Activated CD8-positive, alpha-beta memory T cell treated with anti-CD3 and anti-CD28 coated beads for 1 hour (primary cell): ENCODE measurements around the gene ABHD4.
A peak's percentile ranks its signal among the peaks of the same experiment; 100 is the strongest.
"Not testable (repeated sequence)": the region's sequence is repeated elsewhere in the genome, so short reads cannot be mapped to it uniquely, and the experiment has no call there.

Source experiments
- DNase-seq, 2 donors: peaks; one replicate each; pipeline ENCODE4 v3.0.0-alpha.2; 2020; ENCODE audit warnings: low read depth in 1 of 2; ENCODE audit errors: extremely low read depth in 1 of 2

ABHD4 gene

GRCh38 chr14:22589096-22589839 is 8.8 kb upstream of the ABHD4 start, which contains the start of gene DAD1:
Gene DAD1 (minus strand): TSS chr14:22589224. CDS start chr14:22589157, 67 bp downstream.
- peak; percentile 97 to 99 for DNase-seq

DNA sequence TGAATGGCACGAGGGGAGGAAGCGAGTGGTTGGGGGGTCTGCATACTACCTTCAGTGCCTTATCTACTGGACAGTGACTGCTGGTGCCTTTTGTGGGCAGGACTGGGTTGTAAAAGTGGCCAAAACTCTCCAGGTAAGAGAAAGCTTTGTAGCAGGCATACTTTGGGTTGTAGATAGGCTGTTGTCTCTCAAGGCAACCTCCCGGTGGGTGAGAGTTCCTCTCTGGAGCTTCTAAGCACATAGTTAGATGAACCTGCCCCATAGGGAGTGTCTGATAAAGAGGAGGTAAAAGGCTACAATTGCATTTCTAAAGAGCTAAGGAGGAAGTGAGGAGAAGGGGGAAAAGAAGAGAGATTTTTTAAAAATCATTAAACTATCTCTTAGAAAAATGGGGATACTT is 4.9 kb upstream of the ABHD4 start:
- no peak for DNase-seq

DNA sequence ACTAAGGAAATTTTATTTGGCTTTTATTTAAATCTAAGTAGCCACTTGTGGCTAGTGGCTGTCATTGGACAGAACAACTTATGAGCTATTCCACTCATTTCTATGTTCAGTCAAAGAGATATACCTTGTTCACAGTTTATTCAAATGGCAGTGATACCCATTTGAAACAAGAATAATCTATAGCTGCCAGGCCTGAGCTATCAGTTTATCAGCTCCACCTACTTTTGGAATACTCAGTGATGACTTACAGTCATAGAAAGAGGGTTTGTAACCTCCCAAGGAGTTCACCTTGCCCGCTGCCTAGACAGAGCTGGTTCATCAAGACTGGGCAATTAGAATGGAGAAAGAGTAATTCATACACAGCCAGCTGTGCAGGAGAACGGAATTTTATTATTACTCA is 4.5 kb upstream of the ABHD4 start:
- no peak for DNase-seq

- no peak for DNase-seq
These were observed 3.9 kb upstream of the ABHD4 start for GRCh38 chr14:22594156-22594716.

DNA sequence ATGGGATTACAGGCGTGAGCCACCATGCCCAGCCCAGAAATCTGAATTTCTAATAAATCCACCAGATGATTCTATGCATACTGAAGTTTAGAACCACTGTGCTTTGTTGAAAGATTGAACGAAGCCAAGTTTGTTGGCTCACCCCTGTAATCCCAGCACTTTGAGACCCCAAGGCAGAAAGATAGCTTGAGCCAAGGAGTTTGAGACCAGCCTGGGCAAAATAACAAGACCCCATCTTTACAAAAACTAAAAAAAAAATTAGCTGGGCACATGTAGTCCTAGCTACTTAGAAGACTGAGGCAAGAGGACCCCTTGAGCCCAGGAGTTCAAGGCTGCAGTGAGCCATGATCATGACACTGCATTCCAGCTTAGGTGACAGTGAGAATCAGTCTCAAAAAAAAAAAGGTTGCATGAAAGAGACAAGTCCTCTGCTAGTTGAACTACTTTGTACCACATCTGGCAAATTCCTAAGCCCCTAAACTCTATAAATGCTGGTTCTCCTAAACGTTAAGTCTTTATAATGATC is 1.7 kb upstream of the ABHD4 start:
- no peak for DNase-seq

GRCh38 chr14:22597265-22597664 is 835 bp upstream of the ABHD4 start:
- DNase-seq = no peak

DNA sequence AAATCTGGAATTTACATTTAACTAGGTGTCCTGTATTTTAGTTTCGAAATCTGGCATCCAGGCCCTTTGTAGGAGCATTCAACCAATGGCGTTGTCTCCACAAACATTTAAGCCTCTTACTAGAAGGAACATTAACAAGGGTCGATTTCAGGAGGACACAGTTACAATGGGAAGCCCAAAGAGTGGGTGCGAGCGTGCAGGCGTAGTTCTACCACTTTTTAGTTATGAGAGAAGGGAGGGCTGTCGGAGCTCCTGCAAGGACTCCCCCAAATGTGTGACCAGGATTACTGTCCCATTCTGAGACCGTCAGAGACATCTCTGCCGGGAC is 365 bp upstream of the ABHD4 start:
- no peak for DNase-seq

DNA sequence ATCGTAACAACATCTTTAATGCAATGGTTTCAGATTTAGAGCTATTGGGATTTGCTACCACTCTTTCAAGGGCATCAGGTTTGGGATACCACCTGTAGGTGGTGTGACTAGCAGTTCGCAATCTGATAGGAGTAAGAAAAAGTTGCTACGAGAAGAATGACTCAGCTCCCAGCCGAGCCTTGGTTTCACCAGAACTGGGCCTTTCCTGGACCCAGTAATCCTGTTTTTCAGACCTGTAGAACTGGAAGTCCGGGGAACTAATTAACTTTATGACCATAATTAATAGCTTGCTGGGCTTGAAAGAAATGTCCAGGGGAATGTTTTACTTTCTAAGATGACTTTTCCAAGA is 770 bp downstream of the ABHD4 start:
- DNase-seq = no peak

GRCh38 chr14:22599349-22599748 is 1.2 kb downstream of the ABHD4 start:
- no peak for DNase-seq

DNA sequence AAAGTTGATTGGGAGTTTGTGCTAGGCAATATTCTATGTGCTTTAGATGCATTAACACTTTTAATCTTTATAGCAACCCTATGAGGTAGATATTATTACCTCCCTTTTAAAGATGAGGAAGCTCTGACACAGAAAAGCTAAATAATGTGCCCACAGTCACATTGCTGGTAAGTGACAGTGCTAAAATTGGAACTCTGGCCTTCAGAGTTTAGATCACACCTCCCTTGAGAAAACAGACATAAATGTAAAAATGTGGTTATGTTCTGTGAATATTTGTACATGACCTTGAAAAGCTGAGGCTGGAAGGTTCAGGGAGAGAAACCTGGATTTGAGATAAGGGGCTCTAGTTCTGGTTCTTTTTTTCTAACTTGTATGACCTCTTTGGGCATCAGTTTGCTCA is 1.9 kb downstream of the ABHD4 start:
- no peak for DNase-seq

GRCh38 chr14:22601456-22601855 is 3.4 kb downstream of the ABHD4 start:
- no peak for DNase-seq

GRCh38 chr14:22601996-22602395 is 3.9 kb downstream of the ABHD4 start:
- no peak for DNase-seq

DNA sequence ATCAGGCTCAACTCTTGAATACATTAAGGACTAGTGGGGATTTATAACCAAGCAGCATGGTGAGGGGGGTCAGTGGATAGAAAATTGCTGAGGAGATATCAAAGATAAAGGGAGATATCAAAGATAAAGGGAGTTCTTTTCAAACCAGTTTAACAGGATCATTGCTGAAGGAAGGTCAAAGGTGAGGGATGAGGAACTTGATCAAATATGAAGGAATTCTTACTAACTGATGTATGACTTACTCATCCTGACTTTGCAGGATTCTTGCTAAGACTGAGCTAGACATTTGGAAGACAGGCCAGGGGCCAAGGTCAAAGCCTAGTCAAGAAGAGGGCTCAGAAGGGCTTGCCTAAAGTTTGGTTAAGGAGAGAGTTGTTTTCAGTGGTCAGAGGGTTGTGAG is 4.8 kb downstream of the ABHD4 start:
- no peak for DNase-seq

DNA sequence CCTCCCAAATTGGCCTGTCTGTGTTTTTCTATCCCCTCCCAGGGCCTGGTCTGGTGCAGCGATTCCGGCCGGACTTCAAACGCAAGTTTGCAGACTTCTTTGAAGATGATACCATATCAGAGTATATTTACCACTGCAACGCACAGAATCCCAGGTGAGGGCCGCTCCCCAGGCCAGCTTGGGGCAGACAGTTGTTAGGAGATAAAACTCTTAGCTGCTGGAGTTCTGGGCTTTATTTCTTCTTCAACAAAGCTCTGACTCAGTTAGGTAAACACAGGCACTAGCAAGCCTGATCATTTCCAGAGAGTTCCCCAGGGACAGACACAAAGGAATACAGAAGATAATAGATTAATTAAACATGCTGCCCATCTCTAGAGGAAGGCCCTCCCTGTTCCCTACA is 8.3 kb downstream of the ABHD4 start:
- no peak for DNase-seq

- DNase-seq = no peak
These were observed 9.2 kb downstream of the ABHD4 start for GRCh38 chr14:22607291-22607690.

DNA sequence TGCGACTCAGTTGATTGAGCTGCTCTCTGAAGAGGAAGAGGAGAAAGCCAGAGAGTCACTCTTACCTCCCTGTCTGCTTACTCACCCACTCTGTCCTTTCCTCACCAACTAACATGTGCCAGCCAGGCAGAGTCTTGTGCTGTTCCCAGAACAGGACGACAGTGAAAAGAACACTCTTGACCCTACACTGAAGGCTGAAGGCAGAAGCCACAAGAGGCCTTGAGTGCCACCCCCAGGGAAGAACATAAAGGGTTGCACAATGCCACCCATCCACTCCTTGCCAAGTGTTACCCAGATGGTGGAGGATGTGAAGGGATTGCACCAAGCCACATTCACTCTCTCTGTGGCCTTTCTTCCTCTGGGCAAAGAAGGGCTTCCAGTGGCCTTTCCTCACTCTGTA is 12.8 kb downstream of the ABHD4 start:
- no peak for DNase-seq

GRCh38 chr14:22613106-22613695 is 15.1 kb downstream of the ABHD4 start:
- no peak for DNase-seq

DNA sequence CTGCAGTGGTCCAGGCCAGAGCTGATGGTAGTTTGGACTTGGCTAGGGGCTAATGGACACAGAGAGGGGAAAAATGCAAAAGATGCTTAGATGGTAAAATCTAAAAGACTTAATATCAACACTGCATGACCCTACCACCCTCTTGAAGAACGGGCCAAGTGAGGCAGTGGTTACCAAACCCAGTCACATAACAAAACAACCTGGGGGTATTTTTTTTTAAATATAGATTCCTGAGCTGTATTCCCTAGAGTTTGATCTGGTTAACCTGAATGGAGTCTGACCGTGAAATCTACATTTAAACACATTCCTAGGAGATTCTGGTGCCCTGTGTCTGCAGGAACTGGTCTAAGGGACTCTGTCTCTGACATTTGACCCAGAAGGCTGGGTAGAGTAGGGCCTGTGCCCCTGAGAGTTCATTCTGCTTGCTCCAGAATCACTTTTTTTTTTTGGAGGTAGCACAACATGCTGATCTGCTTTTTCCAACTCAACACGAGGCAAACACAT is 15.7 kb downstream of the ABHD4 start:
- DNase-seq = no peak

DNA sequence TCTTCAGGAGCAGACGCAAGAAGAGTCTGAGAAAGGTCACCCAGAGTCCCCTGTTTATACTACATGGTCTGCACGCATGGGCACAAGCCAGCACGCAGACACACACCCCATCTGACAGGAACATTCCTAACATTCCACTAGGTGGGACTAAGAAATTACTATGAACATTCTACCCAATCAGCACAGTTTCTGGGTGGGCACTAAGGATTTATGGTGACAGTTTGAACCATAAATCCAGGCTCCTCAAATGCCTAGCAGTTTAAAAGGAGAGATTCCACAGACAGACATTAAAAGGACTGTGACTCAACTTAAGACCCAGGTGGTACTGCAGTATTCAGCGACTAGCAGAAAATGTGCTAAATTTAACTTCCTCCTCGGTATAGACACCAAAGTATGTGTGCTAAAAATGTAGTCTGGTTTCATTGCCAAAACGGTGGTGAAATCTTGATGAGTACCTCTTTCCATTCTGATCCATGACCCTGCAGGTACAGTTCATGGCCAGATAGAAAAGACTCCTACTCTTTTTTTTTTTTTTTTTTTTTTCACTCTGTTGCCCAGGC is 16.2 kb downstream of the ABHD4 start:
- no peak for DNase-seq

DNA sequence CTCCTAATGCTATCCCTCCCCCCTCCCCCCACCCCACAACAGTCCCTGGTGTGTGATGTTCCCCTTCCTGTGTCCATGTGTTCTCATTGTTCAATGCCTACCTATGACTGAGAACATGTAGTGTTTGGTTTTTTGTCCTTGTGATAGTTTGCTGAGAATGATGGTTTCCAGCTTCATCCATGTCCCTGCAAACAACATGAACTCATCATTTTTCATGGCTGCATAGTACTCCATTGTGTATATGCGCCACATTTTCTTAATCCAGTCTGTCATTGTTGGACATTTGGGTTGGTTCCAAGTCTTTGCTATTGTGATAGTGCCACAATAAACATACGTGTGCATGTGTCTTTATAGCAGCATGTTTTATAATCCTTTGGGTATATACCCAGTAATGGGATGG is 17.7 kb downstream of the ABHD4 start:
- not testable (repeated sequence) for DNase-seq

DNA sequence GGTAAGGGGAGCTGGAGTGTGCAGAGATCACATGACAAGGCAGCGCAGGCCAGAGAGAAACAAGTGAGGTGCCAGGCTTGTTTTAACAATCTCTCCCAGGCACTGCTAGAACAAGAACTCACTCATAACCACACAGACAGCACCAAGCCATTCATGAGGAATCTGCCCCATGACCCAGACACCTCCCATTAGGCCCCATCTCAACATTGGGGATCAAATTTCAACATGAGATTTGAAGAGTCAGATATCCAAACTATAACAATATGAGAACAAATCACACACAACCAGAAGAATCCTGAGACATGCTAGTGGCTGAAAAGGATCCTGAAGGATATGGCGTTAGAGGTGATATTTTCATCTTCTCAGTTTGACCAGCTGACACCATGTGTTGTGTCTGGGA is 24.2 kb downstream of the ABHD4 start:
- DNase-seq = no peak

- no peak for DNase-seq
These were observed 24.9 kb downstream of the ABHD4 start for GRCh38 chr14:22623047-22623446.
